ENCODE results near the gene EIF1AD. TPM values are rescaled to one million over a fixed set of nuclear protein-coding genes. Genes with fewer than 3 reads are reported as not detected.
"Not testable (repeated sequence)": the region's sequence is repeated elsewhere in the genome, so short reads cannot be mapped to it uniquely, and the experiment has no call there.

The EIF1AD gene
- total RNA-seq, 1 experiment from 2014 or later, result 27.8 TPM

- in situ Hi-C loops (cut with HindIII; ENCODE audit: low pct_unique_long_range_greater_than_20kb, low sequenced_read_pairs), result no loop called here
- DNase-seq (ENCODE audit: low read depth, low spot score), result no peak
These were observed 9.4 kb upstream of the EIF1AD start for GRCh38 chr11:66011239-66011784.

GRCh38 chr11:66010036-66010435 lies 8.1 kb upstream of the EIF1AD start:
- in situ Hi-C loops (cut with HindIII; ENCODE audit: low pct_unique_long_range_greater_than_20kb, low sequenced_read_pairs); DNase-seq (ENCODE audit: low read depth, low spot score): not testable (repeated sequence)

- in situ Hi-C loops (cut with HindIII; ENCODE audit: low pct_unique_long_range_greater_than_20kb, low sequenced_read_pairs), result no loop called here
- DNase-seq (ENCODE audit: low read depth, low spot score), result no peak
These were observed 6.6 kb upstream of the EIF1AD start for GRCh38 chr11:66008468-66009101.

GRCh38 chr11:66008095-66008467 lies 6.1 kb upstream of the EIF1AD start:
- in situ Hi-C loops (cut with HindIII; ENCODE audit: low pct_unique_long_range_greater_than_20kb, low sequenced_read_pairs), result no loop called here

GRCh38 chr11:66007201-66007634 lies 5.3 kb upstream of the EIF1AD start:
- in situ Hi-C loops (cut with HindIII; ENCODE audit: low pct_unique_long_range_greater_than_20kb, low sequenced_read_pairs), result no loop called here

More at GRCh38 chr11:66008095-66008467, 6.1 kb upstream of the EIF1AD start:
- no peak for DNase-seq (ENCODE audit: low read depth, low spot score)

GRCh38 chr11:66006891-66007176 lies 4.9 kb upstream of the EIF1AD start:
- DNase-seq (ENCODE audit: low read depth, low spot score), result no peak
- in situ Hi-C loops (cut with HindIII; ENCODE audit: low pct_unique_long_range_greater_than_20kb, low sequenced_read_pairs), result no loop called here

More at GRCh38 chr11:66007201-66007634, 5.3 kb upstream of the EIF1AD start:
- DNase-seq (ENCODE audit: low read depth, low spot score), result no peak

- in situ Hi-C loops (cut with HindIII; ENCODE audit: low pct_unique_long_range_greater_than_20kb, low sequenced_read_pairs), result no loop called here
- DNase-seq (ENCODE audit: low read depth, low spot score), result no peak
These were observed 4.4 kb upstream of the EIF1AD start for GRCh38 chr11:66006134-66006890.

- in situ Hi-C loops (cut with HindIII; ENCODE audit: low pct_unique_long_range_greater_than_20kb, low sequenced_read_pairs), result no loop called here
- no peak for DNase-seq (ENCODE audit: low read depth, low spot score)
These were observed 2.2 kb upstream of the EIF1AD start for GRCh38 chr11:66004186-66004585.

- in situ Hi-C loops (cut with HindIII; ENCODE audit: low pct_unique_long_range_greater_than_20kb, low sequenced_read_pairs), result no loop called here
- no peak for DNase-seq (ENCODE audit: low read depth, low spot score)
These were observed 1.3 kb upstream of the EIF1AD start for GRCh38 chr11:66003291-66003690.

- peak; percentile 29 for DNase-seq (ENCODE audit: low read depth, low spot score)
- in situ Hi-C loops (cut with HindIII; ENCODE audit: low pct_unique_long_range_greater_than_20kb, low sequenced_read_pairs), result no loop called here
These were observed 780 bp upstream of the EIF1AD start for GRCh38 chr11:66002648-66003225.

GRCh38 chr11:65997286-65997685 lies 4.7 kb downstream of the EIF1AD start:
- in situ Hi-C loops (cut with HindIII; ENCODE audit: low pct_unique_long_range_greater_than_20kb, low sequenced_read_pairs), result no loop called here
- DNase-seq (ENCODE audit: low read depth, low spot score), result no peak

GRCh38 chr11:65992056-65992455 lies 9.9 kb downstream of the EIF1AD start:
- no peak for DNase-seq (ENCODE audit: low read depth, low spot score)
- in situ Hi-C loops (cut with HindIII; ENCODE audit: low pct_unique_long_range_greater_than_20kb, low sequenced_read_pairs), result no loop called here

- peak; percentile 94 for DNase-seq (ENCODE audit: low read depth, low spot score)
- in situ Hi-C loops (cut with HindIII; ENCODE audit: low pct_unique_long_range_greater_than_20kb, low sequenced_read_pairs), result no loop called here
These were observed 13.0 kb downstream of the EIF1AD start for GRCh38 chr11:65988791-65989592.

GRCh38 chr11:65987336-65987735 lies 14.6 kb downstream of the EIF1AD start:
- DNase-seq (ENCODE audit: low read depth, low spot score), result no peak
- in situ Hi-C loops (cut with HindIII; ENCODE audit: low pct_unique_long_range_greater_than_20kb, low sequenced_read_pairs), result no loop called here

GRCh38 chr11:65983589-65983987 lies 18.4 kb downstream of the EIF1AD start:
- DNase-seq (ENCODE audit: low read depth, low spot score), result no peak
- in situ Hi-C loops (cut with HindIII; ENCODE audit: low pct_unique_long_range_greater_than_20kb, low sequenced_read_pairs), result no loop called here

GRCh38 chr11:65982824-65983588 lies 19.0 kb downstream of the EIF1AD start:
- no peak for DNase-seq (ENCODE audit: low read depth, low spot score)
- in situ Hi-C loops (cut with HindIII; ENCODE audit: low pct_unique_long_range_greater_than_20kb, low sequenced_read_pairs), result no loop called here
